Hepatocyte (in vitro differentiated cells): ENCODE measurements around the gene BBS4. TPM values are rescaled to one million over a fixed set of nuclear protein-coding genes. Genes with fewer than 3 reads are reported as not detected.

Experiments
- DNase-seq: peaks from one replicate; pipeline ENCODE4 v3.0.0-alpha.2; 2016; ENCODE audit warnings: low spot score
- H2AFZ ChIP-seq: fragments of 200-600 bp; sonication (generic); 2 replicates; pipeline ENCODE4 v1.6.0; 2016; ENCODE audit warnings: antibody characterized with exemption, mild to moderate bottlenecking
- H3K27ac ChIP-seq: fragments of 200-600 bp; sonication (generic); 2 replicates; pipeline ENCODE4 v1.5.1; 2016; ENCODE audit warnings: mild to moderate bottlenecking
- H3K27me3 ChIP-seq: fragments of 200-600 bp; sonication (generic); 2 replicates; pipeline ENCODE4 v1.6.1; 2016
- H3K36me3 ChIP-seq: fragments of 200-600 bp; sonication (generic); replicated peaks from 2 replicates; pipeline ENCODE4 v1.5.1; 2016; ENCODE audit warnings: low read depth; ENCODE audit not compliant: insufficient read depth
- H3K4me1 ChIP-seq: fragments of 200-600 bp; sonication (generic); 2 replicates; pipeline ENCODE4 v1.5.1; 2016; ENCODE audit warnings: mild to moderate bottlenecking, moderate library complexity; ENCODE audit not compliant: insufficient read depth
- H3K4me2 ChIP-seq: fragments of 200-600 bp; sonication (generic); 2 replicates; pipeline ENCODE4 v1.6.0; 2016
- H3K4me3 ChIP-seq: fragments of 200-600 bp; sonication (generic); 2 replicates; pipeline ENCODE4 v1.5.1; 2016; ENCODE audit warnings: mild to moderate bottlenecking
- H3K79me2 ChIP-seq: fragments of 200-600 bp; sonication (generic); 2 replicates; pipeline ENCODE4 v1.6.0; 2017; ENCODE audit warnings: mild to moderate bottlenecking
- H3K9me2 ChIP-seq: fragments of 200-600 bp; sonication (generic); replicated peaks from 2 replicates; pipeline ENCODE4 v1.6.0; 2017; ENCODE audit warnings: mild to moderate bottlenecking; ENCODE audit not compliant: insufficient read depth
- H3K9me3 ChIP-seq: fragments of 200-600 bp; sonication (generic); 2 replicates; pipeline ENCODE4 v1.5.1; 2016; ENCODE audit warnings: low read depth, mild to moderate bottlenecking
- H4K20me1 ChIP-seq: fragments of 200-600 bp; sonication (generic); 2 replicates; pipeline ENCODE4 v1.6.0; 2016; ENCODE audit warnings: mild to moderate bottlenecking; ENCODE audit not compliant: insufficient read depth, poor library complexity, severe bottlenecking
- CTCF ChIP-seq: fragments of 200-600 bp; sonication (generic); IDR thresholded peaks from 2 replicates; pipeline ENCODE4 v1.5.1; 2016; ENCODE audit warnings: antibody characterized with exemption, mild to moderate bottlenecking; ENCODE audit not compliant: poor library complexity
- EZH2 ChIP-seq: fragments of 200-600 bp; sonication (generic); IDR thresholded peaks from 2 replicates; pipeline ENCODE4 v1.6.1; 2016; ENCODE audit warnings: antibody characterized with exemption, mild to moderate bottlenecking, borderline replicate concordance
- EZH2phosphoT487 ChIP-seq: fragments of 200-600 bp; sonication (generic); IDR thresholded peaks from one replicate; pipeline ENCODE4 v1.6.1; 2018; ENCODE audit warnings: antibody characterized with exemption, mild to moderate bottlenecking, low read depth, moderate library complexity; ENCODE audit not compliant: unreplicated experiment, severe bottlenecking
- WGBS: methylation state at CpG from one replicate; pipeline ENCODE4 v1.1.6; 2016; ENCODE audit warnings: low lambda C conversion rate; ENCODE audit errors: missing lambda C conversion rate; 5-methylcytosine and 5-hydroxymethylcytosine counted together
- polyA plus RNA-seq: library from polyadenylated mRNA; unstranded; fragments of >200 nt; fragmentation: Nextera tagmentation; extraction: Ambion mirVana; gene quantifications from 2 replicates; pipeline ENCODE4 v1.2.1, GENCODE V29; 2016
- total RNA-seq: library from RNA; depleted of rRNA; stranded (reverse); fragments of >200 nt; gene quantifications from 2 replicates; pipeline ENCODE4 v1.2.3, GENCODE V29; 2014

The BBS4 gene
- total and polyA plus RNA-seq, 2 experiments from 2014 or later = 18.1 to 28.3 TPM

GRCh38 chr15:72782274-72783003 lies 96.4 kb downstream of the BBS4 start:
- peak overlapping the region; percentile 72 for H3K4me3 ChIP-seq
- H3K4me1 ChIP-seq = peaks cover 24% of the 10 kb centered on the region
- 55% methylated on average over 14 of the region's 14 CpGs for WGBS
- TF ChIP-seq CTCF = no peak
- TF ChIP-seq EZH2 = no peak
- no peak for TF ChIP-seq EZH2phosphoT487
- H3K9me3 ChIP-seq = no peaks in the 10 kb centered on the region
- H2AFZ ChIP-seq = peak overlapping the region; percentile 70
- peaks cover 56% of the 10 kb centered on the region for H3K79me2 ChIP-seq
- peaks cover 4% of the 10 kb centered on the region for H4K20me1 ChIP-seq
- no peaks in the 10 kb centered on the region for H3K36me3 ChIP-seq
- no peaks in the 10 kb centered on the region for H3K9me2 ChIP-seq
- peak overlapping the region; percentile 97 for H3K27ac ChIP-seq
- H3K4me2 ChIP-seq = peak overlapping the region; percentile 92
- H3K27me3 ChIP-seq = no peaks in the 10 kb centered on the region
- DNase-seq = peak; percentile 32

GRCh38 chr15:72783004-72783639 lies 97.1 kb downstream of the BBS4 start:
- Histone ChIP-seq H3K9me3 (no peaks in the 10 kb centered on the region), H3K36me3 (no peaks in the 10 kb centered on the region), H3K27me3 (no peaks in the 10 kb centered on the region), H3K27ac (peak overlapping the region; percentile 97), H3K4me2 (peak overlapping the region; percentile 92), H3K9me2 (no peaks in the 10 kb centered on the region), H3K4me3 (peak overlapping the region; percentile 72), H3K4me1 (peaks cover 24% of the 10 kb centered on the region), H4K20me1 (peaks cover 4% of the 10 kb centered on the region), H2AFZ (peak overlapping the region; percentile 70), H3K79me2 (peaks cover 49% of the 10 kb centered on the region)
- WGBS = 1% methylated on average over 49 of the region's 52 CpGs
- TF ChIP-seq CTCF = no peak
- no peak for TF ChIP-seq EZH2phosphoT487
- no peak for TF ChIP-seq EZH2
- no peak for DNase-seq

GRCh38 chr15:72783640-72784455 lies 97.8 kb downstream of the BBS4 start, which contains the start of gene ADPGK:
ADPGK (minus strand) TSS chr15:72783758; CDS start chr15:72783691, 67 bp downstream.
- H2AFZ ChIP-seq = peak within 1 kb of the TSS; percentile 96
- H4K20me1 ChIP-seq = peaks cover 4% of the 10 kb centered on the region
- peak within 1 kb of the TSS; percentile 72 for H3K4me3 ChIP-seq
- WGBS = under 1% methylated on average over 68 of the region's 68 CpGs
- TF ChIP-seq EZH2phosphoT487 = no peak
- TF ChIP-seq EZH2 = no peak
- peak; percentile 64 for TF ChIP-seq CTCF
- H3K36me3 ChIP-seq = no peaks in the 10 kb centered on the region
- peak; percentile 97 for DNase-seq
- peaks cover 42% of the 10 kb centered on the region for H3K79me2 ChIP-seq
- H3K4me2 ChIP-seq = peak within 1 kb of the TSS; percentile 92
- H3K9me2 ChIP-seq = no peaks in the 10 kb centered on the region
- no peaks in the 10 kb centered on the region for H3K9me3 ChIP-seq
- peak within 1 kb of the TSS; percentile 97 for H3K27ac ChIP-seq
- H3K27me3 ChIP-seq = no peaks in the 10 kb centered on the region
- peaks cover 24% of the 10 kb centered on the region for H3K4me1 ChIP-seq
